Keratinocyte (primary cell): Measurements from ENCODE around the gene RHOB.

ENCODE experiments used
- CTCF ChIP-seq, 3 experiments: IDR thresholded peaks in 1 of 3; conservative IDR thresholded peaks in 1 of 3; optimal IDR thresholded peaks in 1 of 3; 2 replicates in 2 of 3; 3 replicates in 1 of 3; pipeline versions ENCODE3 to v1.5.1; 2011; ENCODE audit warnings: low read length in 3 of 3, mild to moderate bottlenecking in 3 of 3, moderate library complexity in 2 of 3, control low read depth in 1 of 3, inconsistent platforms in 1 of 3; ENCODE audit not compliant: insufficient read depth in 2 of 3; ENCODE audit errors: extremely low read depth in 1 of 3
- EZH2 ChIP-seq: IDR thresholded peaks from one replicate; pipeline ENCODE4 v1.6.1; 2012; ENCODE audit warnings: inconsistent platforms, mild to moderate bottlenecking, low read length, moderate library complexity

GRCh38 chr2:20455076-20455587 lies 8.3 kb downstream of the RHOB start:
- no peak for TF ChIP-seq CTCF (optimal IDR thresholded peaks at IDR 0.05 in 1 of 3, IDR thresholded peaks at IDR 0.05 in 1 of 3, conservative IDR thresholded peaks at IDR 0.05 in 1 of 3; ENCODE audit: extremely low read depth in 1 of 3, insufficient read depth in 2 of 3, low read length in 3 of 3)
- no peak for TF ChIP-seq EZH2
